22Rv1 (cell line): ENCODE data around the gene AP1S2.
"Not testable (repeated sequence)": the region's sequence is repeated elsewhere in the genome, so short reads cannot be mapped to it uniquely, and the experiment has no call there.

Experiments
- H3K27ac ChIP-seq: fragments of 450-650 bp; 2 replicates; pipeline ENCODE4 v1.5.1; 2017
- ZFX ChIP-seq: fragments of 450-650 bp; IDR thresholded peaks from 2 replicates; pipeline ENCODE4 v1.6.1; 2017; ENCODE audit warnings: antibody characterized with exemption, borderline replicate concordance
- TF ChIP-seq, protein P1 (sequence below): fragments of 450-650 bp; IDR thresholded peaks from 2 replicates; pipeline ENCODE4 v1.5.1; 2017; ENCODE audit warnings: mild to moderate bottlenecking

Gene AP1S2

GRCh38 chrX:15841853-15842516 lies 12.6 kb downstream of the AP1S2 start:
- TF ChIP-seq, protein P1, sequence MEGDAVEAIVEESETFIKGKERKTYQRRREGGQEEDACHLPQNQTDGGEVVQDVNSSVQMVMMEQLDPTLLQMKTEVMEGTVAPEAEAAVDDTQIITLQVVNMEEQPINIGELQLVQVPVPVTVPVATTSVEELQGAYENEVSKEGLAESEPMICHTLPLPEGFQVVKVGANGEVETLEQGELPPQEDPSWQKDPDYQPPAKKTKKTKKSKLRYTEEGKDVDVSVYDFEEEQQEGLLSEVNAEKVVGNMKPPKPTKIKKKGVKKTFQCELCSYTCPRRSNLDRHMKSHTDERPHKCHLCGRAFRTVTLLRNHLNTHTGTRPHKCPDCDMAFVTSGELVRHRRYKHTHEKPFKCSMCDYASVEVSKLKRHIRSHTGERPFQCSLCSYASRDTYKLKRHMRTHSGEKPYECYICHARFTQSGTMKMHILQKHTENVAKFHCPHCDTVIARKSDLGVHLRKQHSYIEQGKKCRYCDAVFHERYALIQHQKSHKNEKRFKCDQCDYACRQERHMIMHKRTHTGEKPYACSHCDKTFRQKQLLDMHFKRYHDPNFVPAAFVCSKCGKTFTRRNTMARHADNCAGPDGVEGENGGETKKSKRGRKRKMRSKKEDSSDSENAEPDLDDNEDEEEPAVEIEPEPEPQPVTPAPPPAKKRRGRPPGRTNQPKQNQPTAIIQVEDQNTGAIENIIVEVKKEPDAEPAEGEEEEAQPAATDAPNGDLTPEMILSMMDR = no peak
- no peak for TF ChIP-seq ZFX
- no peak overlapping the region for H3K27ac ChIP-seq

DNA sequence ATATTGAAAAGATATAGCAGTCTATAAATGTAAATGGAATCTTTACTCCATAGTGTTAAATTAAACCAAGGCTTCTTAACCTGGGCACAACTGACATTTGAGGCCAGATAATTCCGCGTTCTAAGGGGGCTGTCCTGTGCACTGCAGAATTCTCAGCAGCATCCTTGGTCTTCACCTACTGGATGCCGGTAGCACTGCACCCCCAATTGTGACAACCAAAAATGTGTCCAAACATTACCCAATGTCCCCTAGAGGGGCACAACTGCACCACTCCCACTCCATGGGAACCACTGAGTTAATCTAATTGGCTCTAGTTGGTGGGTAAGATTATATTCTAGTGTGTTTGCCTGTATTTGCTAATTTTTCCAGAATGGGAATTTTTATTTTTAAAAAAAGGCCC lies 16.6 kb downstream of the AP1S2 start:
- no peak overlapping the region for H3K27ac ChIP-seq
- TF ChIP-seq ZFX = no peak
- TF ChIP-seq, protein P1 = no peak

GRCh38 chrX:15834827-15835595 lies 19.6 kb downstream of the AP1S2 start:
- no peak overlapping the region for H3K27ac ChIP-seq
- TF ChIP-seq, protein P1 = no peak
- no peak for TF ChIP-seq ZFX

DNA sequence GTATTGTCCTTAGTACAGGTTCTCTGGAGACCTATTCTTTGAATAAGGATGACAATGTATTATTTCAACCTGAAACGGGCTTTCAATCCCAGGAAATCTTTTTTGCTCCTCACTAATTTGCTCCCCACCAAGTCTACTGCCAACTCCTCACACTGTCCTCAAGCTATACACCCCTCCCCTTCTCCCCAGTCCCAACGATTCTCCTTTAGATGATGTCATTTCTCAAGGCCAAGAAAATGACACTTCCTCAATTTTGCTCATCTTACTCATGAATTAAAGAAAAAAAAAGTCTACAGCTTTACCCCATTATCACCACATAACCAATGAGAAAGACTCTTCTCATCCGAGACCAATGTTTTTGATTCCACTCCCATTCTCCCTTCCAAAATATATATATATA lies 20.6 kb downstream of the AP1S2 start:
- TF ChIP-seq, protein P1 = no peak
- TF ChIP-seq ZFX = no peak
- no peak overlapping the region for H3K27ac ChIP-seq

- not testable (repeated sequence) for H3K27ac ChIP-seq
These were observed 23.3 kb downstream of the AP1S2 start for GRCh38 chrX:15831347-15831746.

DNA sequence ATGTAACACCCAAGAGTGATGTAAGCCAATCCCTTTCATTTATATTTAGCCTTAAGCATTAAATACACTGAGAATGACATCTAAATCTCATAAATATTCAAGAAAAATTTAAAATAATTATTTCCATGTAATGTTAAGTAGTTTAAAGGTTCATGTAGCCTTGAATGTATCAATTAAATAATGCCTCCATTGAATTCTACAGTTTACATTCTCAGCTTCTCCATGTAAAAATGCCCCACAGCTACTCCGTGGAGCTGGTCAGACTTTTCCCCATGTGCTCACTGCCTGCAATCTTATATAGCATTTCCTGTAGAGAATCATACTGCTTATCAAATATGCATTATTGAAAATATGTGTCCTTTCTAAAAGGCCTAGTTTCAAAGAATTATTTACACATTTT lies 25.4 kb downstream of the AP1S2 start:
- no peak overlapping the region for H3K27ac ChIP-seq
- TF ChIP-seq, protein P1 = no peak
- no peak for TF ChIP-seq ZFX

DNA sequence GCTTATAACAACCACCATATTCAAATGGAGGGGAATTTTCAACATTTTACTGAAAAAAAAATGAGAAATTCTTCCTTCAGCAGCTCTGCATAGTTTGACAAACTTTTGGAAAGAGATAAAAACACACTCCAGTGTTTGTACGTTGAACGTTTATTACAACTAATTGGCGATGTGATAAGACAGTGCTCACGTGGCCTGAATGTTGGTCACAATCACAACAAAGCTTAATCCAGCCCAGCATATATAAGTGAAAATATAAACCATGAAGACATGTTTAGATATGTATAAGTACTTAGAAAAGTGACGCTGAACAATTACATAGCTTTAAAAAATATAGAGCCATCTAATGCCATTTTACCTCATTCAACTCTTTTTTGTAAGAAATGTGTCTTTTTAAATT lies 28.7 kb downstream of the AP1S2 start:
- H3K27ac ChIP-seq = no peak overlapping the region
- TF ChIP-seq ZFX = no peak
- TF ChIP-seq, protein P1 = no peak

DNA sequence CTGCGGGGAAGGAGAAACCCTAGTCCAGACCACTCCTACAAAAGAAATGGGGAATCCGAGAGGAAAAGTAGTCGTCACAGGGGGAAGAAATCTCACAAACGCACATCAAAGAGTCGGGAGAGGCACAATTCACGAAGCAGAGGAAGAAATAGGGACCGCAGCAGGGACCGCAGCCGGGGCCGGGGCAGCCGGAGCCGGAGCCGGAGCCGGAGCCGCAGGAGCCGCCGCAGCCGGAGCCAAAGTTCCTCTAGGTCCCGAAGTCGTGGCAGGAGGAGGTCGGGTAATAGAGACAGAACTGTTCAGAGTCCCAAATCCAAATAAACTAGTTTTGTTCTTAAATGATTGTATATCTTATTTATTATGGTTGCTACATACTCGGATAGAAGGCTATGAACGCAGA lies 31.7 kb downstream of the AP1S2 start:
- TF ChIP-seq, protein P1 = no peak
- TF ChIP-seq ZFX = no peak
- no peak overlapping the region for H3K27ac ChIP-seq
